GM12878 (cell line): ENCODE measurements around the gene NUMA1.

ENCODE experiments used
- POLR2A ChIP-seq: IDR thresholded peaks from 2 replicates; pipeline ENCODE4 v1.6.1; 2011; ENCODE audit warnings: low read depth, mild to moderate bottlenecking, low read length
- POLR2AphosphoS5 ChIP-seq: IDR thresholded peaks from 2 replicates; pipeline ENCODE4 v1.6.1; 2011; ENCODE audit warnings: mild to moderate bottlenecking, low read length, inconsistent platforms
- RBBP5 ChIP-seq: fragments of 200-600 bp; sonication (generic); conservative IDR thresholded peaks from 2 replicates; pipeline ENCODE4 v1.6.1; 2016
- SP1 ChIP-seq: IDR thresholded peaks from one replicate; pipeline ENCODE4 v1.6.1; 2011; ENCODE audit warnings: low read depth, low read length

- no peak for TF ChIP-seq SP1
- TF ChIP-seq POLR2AphosphoS5, result no peak
- TF ChIP-seq RBBP5, result no peak
- no peak for TF ChIP-seq POLR2A
Observed at GRCh38 chr11:72042064-72042745, 38.1 kb downstream of the NUMA1 start.
